Choroid plexus epithelial cell (primary cell): ENCODE measurements around the gene WNT3A.
"Not testable (repeated sequence)": the region's sequence is repeated elsewhere in the genome, so short reads cannot be mapped to it uniquely, and the experiment has no call there.

Experiments used
- DNase-seq: peaks from one replicate; pipeline ENCODE4 v3.0.0-alpha.2; 2010; ENCODE audit warnings: low read depth
- H3K4me3 ChIP-seq: 2 replicates; pipeline ENCODE4 v1.5.1; 2011; ENCODE audit warnings: low read depth, mild to moderate bottlenecking, control low read depth, low read length, moderate library complexity
- CTCF ChIP-seq: conservative IDR thresholded peaks from 2 replicates; pipeline ENCODE4 v1.5.1; 2011; ENCODE audit warnings: low read depth, mild to moderate bottlenecking, control low read depth, inconsistent platforms, low read length, moderate library complexity

Gene WNT3A

GRCh38 chr1:228017356-228018124, 10.7 kb downstream of the WNT3A start:
- DNase-seq = no peak
- no peak for TF ChIP-seq CTCF
- H3K4me3 ChIP-seq = no peak overlapping the region

- H3K4me3 ChIP-seq = no peak overlapping the region
- DNase-seq = no peak
- no peak for TF ChIP-seq CTCF
These were observed 11.3 kb downstream of the WNT3A start for GRCh38 chr1:228018125-228018398.

GRCh38 chr1:228018961-228019721, 12.3 kb downstream of the WNT3A start:
- TF ChIP-seq CTCF = no peak
- no peak for DNase-seq
- H3K4me3 ChIP-seq = no peak overlapping the region

- not testable (repeated sequence) for DNase-seq, H3K4me3 ChIP-seq
These were observed 12.9 kb downstream of the WNT3A start for GRCh38 chr1:228019722-228020083.

- TF ChIP-seq CTCF = no peak
- H3K4me3 ChIP-seq = no peak overlapping the region
- DNase-seq = no peak
These were observed 14.0 kb downstream of the WNT3A start for GRCh38 chr1:228020686-228021354.

GRCh38 chr1:228021355-228022030, 14.7 kb downstream of the WNT3A start:
- DNase-seq = no peak
- TF ChIP-seq CTCF = no peak
- no peak overlapping the region for H3K4me3 ChIP-seq

GRCh38 chr1:228022571-228023293, 15.9 kb downstream of the WNT3A start:
- no peak for DNase-seq
- no peak for TF ChIP-seq CTCF
- H3K4me3 ChIP-seq = no peak overlapping the region
